Tibial nerve (tissue), 3 donors: Measurements from ENCODE around the gene GSE1.

ENCODE experiments used
- CTCF ChIP-seq, 5 experiments: fragments of 200-600 bp in 3 of 5; fragments of 450-650 bp in 2 of 5; sonication (generic) in 3 of 5; IDR thresholded peaks; one replicate each; pipeline ENCODE4 v1.5.1; 2016 to 2019; ENCODE audit warnings: antibody characterized with exemption in 5 of 5, mild to moderate bottlenecking in 3 of 5, moderate library complexity in 2 of 5
- POLR2A ChIP-seq, 2 donors: fragments of 450-650 bp; IDR thresholded peaks; one replicate each; pipeline ENCODE4 v1.6.1; 2017; ENCODE audit warnings: antibody characterized with exemption in 2 of 2, mild to moderate bottlenecking in 2 of 2, moderate library complexity in 2 of 2

- TF ChIP-seq CTCF (IDR thresholded peaks at IDR 0.05), result peak in 2 of 5 experiments; percentile 22 to 30
- peak in 1 of 2 donors; percentile 13 for TF ChIP-seq POLR2A (IDR thresholded peaks at IDR 0.05)
These were observed at the start of gene GSE1 for GRCh38 chr16:85612801-85613603.
